ENCODE data around the gene CD93. TPM values are rescaled to one million over a fixed set of nuclear protein-coding genes. Genes with fewer than 3 reads are reported as not detected.

Gene CD93
- total RNA-seq, 1 donor from 2014 or later, result not detected

DNA sequence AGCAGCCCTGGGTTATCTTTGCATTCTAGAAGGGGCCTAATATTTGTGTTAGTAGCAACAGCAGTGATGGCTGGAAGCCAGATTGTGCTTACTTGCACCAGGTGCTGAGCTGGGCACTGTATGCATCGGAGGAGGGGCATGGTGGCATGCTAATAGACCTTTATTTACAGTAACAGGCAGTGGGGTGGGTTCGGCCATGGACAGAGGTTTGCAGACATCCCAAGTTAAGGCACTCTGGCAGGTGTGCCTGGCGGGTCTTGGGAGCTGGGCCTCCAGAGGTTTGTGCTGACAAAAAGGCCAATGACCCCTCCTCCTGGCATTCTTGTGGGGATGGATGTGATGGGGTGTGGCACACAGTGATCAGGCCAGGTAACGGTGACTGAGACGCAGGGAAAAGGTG lies 39.0 kb upstream of the CD93 start:
- Histone ChIP-seq H3K27ac (no peak overlapping the region), H3F3A (ENCODE audit: low read depth) (no peaks in the 10 kb centered on the region), H3K79me2 (ENCODE audit: low read depth) (no peaks in the 10 kb centered on the region), H3K27me3 (no peaks in the 10 kb centered on the region), H3K4me1 (no peaks in the 10 kb centered on the region), H3K4me2 (no peak overlapping the region), H3K36me3 (no peaks in the 10 kb centered on the region), H3K4me3 (no peak overlapping the region), H4K20me1 (ENCODE audit: low read depth) (no peaks in the 10 kb centered on the region), H3K9ac (no peak overlapping the region), H2AFZ (replicated peaks) (no peak overlapping the region), H3K9me3 (ENCODE audit: low read depth) (no peaks in the 10 kb centered on the region)
- Mint-ChIP-seq H3K27me3 (ENCODE audit: insufficient read depth, low read depth) (peaks cover 10% of the 10 kb centered on the region), H3K4me3 (no peak overlapping the region), H3K4me1 (peaks cover 6% of the 10 kb centered on the region), H3K9me3 (no peaks in the 10 kb centered on the region), H3K36me3 (no peaks in the 10 kb centered on the region), H3K27ac (peak overlapping the region; percentile 43)
- DNase-seq (ENCODE audit: low spot score), result no peak
- TF ChIP-seq, protein P1, sequence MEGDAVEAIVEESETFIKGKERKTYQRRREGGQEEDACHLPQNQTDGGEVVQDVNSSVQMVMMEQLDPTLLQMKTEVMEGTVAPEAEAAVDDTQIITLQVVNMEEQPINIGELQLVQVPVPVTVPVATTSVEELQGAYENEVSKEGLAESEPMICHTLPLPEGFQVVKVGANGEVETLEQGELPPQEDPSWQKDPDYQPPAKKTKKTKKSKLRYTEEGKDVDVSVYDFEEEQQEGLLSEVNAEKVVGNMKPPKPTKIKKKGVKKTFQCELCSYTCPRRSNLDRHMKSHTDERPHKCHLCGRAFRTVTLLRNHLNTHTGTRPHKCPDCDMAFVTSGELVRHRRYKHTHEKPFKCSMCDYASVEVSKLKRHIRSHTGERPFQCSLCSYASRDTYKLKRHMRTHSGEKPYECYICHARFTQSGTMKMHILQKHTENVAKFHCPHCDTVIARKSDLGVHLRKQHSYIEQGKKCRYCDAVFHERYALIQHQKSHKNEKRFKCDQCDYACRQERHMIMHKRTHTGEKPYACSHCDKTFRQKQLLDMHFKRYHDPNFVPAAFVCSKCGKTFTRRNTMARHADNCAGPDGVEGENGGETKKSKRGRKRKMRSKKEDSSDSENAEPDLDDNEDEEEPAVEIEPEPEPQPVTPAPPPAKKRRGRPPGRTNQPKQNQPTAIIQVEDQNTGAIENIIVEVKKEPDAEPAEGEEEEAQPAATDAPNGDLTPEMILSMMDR (IDR thresholded peaks at IDR 0.05), result no peak
- TF ChIP-seq EZH2phosphoT487 (IDR thresholded peaks at IDR 0.05) (no peak), EZH2 (IDR thresholded peaks at IDR 0.05) (no peak)

DNA sequence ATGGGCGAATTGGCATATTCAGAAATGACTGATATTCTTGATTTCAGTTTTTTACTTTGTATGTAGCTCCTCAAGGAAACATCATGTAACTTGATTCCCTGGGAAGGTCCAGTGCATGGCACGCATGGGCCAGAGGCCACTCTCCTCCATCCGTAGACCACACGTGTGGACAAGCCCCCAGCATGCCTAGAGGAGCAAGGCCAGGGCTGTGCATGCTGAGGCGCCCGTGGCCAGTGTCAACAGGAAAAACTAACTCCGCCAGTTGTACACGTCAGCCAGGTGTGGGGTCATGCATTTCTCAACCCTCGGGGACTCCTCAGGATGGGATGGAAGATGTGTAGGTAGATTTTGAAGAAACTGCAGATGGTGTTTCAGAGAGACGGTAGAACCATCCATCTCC lies 37.8 kb upstream of the CD93 start:
- Mint-ChIP-seq H3K4me3 (no peak overlapping the region), H3K36me3 (no peaks in the 10 kb centered on the region)
- H3K9ac ChIP-seq, result no peak overlapping the region

DNA sequence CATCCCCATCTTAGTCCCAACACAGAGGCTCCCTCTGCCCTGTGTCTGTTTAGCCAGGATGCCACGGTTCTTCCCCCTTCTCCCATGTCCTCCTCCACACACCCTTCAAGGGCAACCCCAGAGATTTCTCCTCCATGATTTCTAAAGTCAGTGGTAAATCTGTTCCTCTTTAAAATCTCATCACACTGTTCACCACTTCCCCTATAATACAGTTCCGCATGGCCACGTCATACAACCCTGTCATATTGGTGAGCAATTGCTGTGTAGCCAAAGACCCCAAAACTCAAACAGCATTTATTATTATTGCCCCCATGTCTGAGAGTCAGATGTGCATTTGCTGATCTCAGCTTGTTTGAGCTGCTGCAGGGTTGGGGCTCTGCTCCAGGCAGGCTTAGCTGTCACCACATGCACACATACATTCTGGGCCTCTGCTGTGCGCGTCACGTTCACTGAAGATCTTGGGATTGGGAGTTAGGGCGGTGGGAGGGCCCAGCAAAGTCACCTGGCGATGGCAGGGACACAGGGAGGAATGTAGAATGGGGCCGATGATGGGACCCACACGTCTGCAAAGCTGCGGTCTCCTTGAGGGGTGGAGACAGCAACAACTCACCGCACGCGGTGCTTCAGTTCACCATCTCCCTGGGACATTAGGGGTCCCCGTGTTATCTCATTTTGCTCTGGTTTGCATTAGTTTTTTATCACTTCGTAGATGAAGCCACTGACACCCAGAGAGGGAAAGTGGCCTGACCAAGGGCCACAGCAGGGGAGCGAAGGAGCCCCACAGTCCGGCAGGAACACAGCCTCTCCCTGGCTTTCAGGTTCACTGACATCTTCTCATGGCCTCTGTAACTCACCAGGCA lies 36.9 kb upstream of the CD93 start:
- Histone ChIP-seq H3K27me3 (no peaks in the 10 kb centered on the region), H3K79me2 (ENCODE audit: low read depth) (no peaks in the 10 kb centered on the region), H3F3A (ENCODE audit: low read depth) (no peaks in the 10 kb centered on the region), H3K27ac (no peak overlapping the region), H4K20me1 (ENCODE audit: low read depth) (no peaks in the 10 kb centered on the region), H3K36me3 (no peaks in the 10 kb centered on the region), H3K4me3 (no peak overlapping the region), H2AFZ (replicated peaks) (no peak overlapping the region), H3K4me1 (no peaks in the 10 kb centered on the region), H3K9ac (no peak overlapping the region), H3K9me3 (ENCODE audit: low read depth) (no peaks in the 10 kb centered on the region), H3K4me2 (no peak overlapping the region)
- H3K9me3 Mint-ChIP-seq, result no peaks in the 10 kb centered on the region
- peaks cover 6% of the 10 kb centered on the region for H3K4me1 Mint-ChIP-seq
- peak overlapping the region; percentile 42 for H3K27ac Mint-ChIP-seq
- no peaks in the 10 kb centered on the region for H3K36me3 Mint-ChIP-seq
- TF ChIP-seq, protein P1 (IDR thresholded peaks at IDR 0.05), result no peak
- TF ChIP-seq EZH2phosphoT487 (IDR thresholded peaks at IDR 0.05) (no peak), EZH2 (IDR thresholded peaks at IDR 0.05) (no peak)
- no peak overlapping the region for H3K4me3 Mint-ChIP-seq
- peaks cover 17% of the 10 kb centered on the region for H3K27me3 Mint-ChIP-seq (ENCODE audit: insufficient read depth, low read depth)
- no peak for DNase-seq (ENCODE audit: low spot score)

More for the DNA sequence above, 37.8 kb upstream of the CD93 start:
- Mint-ChIP-seq H3K4me1 (peaks cover 6% of the 10 kb centered on the region), H3K27ac (peak overlapping the region; percentile 12), H3K27me3 (ENCODE audit: insufficient read depth, low read depth) (peaks cover 17% of the 10 kb centered on the region), H3K9me3 (no peaks in the 10 kb centered on the region)
- Histone ChIP-seq H3F3A (ENCODE audit: low read depth) (no peaks in the 10 kb centered on the region), H3K36me3 (no peaks in the 10 kb centered on the region), H3K4me1 (no peaks in the 10 kb centered on the region), H3K4me3 (no peak overlapping the region), H3K9me3 (ENCODE audit: low read depth) (no peaks in the 10 kb centered on the region), H4K20me1 (ENCODE audit: low read depth) (no peaks in the 10 kb centered on the region), H3K27me3 (no peaks in the 10 kb centered on the region), H3K4me2 (no peak overlapping the region), H2AFZ (replicated peaks) (no peak overlapping the region), H3K79me2 (ENCODE audit: low read depth) (no peaks in the 10 kb centered on the region), H3K27ac (no peak overlapping the region)
- DNase-seq (ENCODE audit: low spot score), result no peak
- TF ChIP-seq EZH2 (IDR thresholded peaks at IDR 0.05) (no peak), EZH2phosphoT487 (IDR thresholded peaks at IDR 0.05) (no peak)
- TF ChIP-seq, protein P1 (IDR thresholded peaks at IDR 0.05), result no peak
